HFF-Myc (cell line): ENCODE data around the gene MUC6.

Experiments used
- DNase-seq: peaks from one replicate; pipeline ENCODE4 v3.0.0-alpha.2; 2011; ENCODE audit warnings: low read depth; ENCODE audit errors: extremely low read depth
- H3K4me3 ChIP-seq: replicated peaks from 2 replicates; pipeline ENCODE4 v1.5.1; 2011; ENCODE audit warnings: low read depth, mild to moderate bottlenecking, control low read depth, low read length
- TF ChIP-seq, protein P1 (sequence below): IDR thresholded peaks from 2 replicates; pipeline ENCODE4 v1.5.1; 2012; ENCODE audit warnings: mild to moderate bottlenecking, low read depth, low read length, control low read depth; ENCODE audit errors: missing control alignments

The MUC6 gene

DNA sequence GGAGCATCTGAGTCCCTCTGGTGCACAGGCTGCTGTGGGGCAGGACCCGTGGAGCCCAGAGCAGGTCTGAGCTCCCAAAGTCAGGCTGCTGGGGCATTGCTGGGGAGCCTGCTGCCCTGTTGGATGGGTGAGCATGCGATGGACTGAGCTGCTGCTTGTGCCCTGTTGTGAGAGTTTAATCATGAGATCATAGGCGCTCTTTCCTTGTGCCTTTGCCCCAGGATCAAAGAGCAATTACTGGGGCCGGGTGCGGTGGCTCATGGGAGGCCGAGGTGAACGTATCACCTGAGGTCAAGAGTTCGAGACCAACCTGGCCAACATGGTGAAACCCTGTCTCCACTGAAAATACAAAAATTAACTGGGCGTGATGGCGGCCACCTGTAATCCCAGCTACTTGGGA lies 37.5 kb downstream of the MUC6 start:
- no peak for DNase-seq
- H3K4me3 ChIP-seq, result no peak overlapping the region
- TF ChIP-seq, protein P1, sequence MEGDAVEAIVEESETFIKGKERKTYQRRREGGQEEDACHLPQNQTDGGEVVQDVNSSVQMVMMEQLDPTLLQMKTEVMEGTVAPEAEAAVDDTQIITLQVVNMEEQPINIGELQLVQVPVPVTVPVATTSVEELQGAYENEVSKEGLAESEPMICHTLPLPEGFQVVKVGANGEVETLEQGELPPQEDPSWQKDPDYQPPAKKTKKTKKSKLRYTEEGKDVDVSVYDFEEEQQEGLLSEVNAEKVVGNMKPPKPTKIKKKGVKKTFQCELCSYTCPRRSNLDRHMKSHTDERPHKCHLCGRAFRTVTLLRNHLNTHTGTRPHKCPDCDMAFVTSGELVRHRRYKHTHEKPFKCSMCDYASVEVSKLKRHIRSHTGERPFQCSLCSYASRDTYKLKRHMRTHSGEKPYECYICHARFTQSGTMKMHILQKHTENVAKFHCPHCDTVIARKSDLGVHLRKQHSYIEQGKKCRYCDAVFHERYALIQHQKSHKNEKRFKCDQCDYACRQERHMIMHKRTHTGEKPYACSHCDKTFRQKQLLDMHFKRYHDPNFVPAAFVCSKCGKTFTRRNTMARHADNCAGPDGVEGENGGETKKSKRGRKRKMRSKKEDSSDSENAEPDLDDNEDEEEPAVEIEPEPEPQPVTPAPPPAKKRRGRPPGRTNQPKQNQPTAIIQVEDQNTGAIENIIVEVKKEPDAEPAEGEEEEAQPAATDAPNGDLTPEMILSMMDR, result no peak

DNA sequence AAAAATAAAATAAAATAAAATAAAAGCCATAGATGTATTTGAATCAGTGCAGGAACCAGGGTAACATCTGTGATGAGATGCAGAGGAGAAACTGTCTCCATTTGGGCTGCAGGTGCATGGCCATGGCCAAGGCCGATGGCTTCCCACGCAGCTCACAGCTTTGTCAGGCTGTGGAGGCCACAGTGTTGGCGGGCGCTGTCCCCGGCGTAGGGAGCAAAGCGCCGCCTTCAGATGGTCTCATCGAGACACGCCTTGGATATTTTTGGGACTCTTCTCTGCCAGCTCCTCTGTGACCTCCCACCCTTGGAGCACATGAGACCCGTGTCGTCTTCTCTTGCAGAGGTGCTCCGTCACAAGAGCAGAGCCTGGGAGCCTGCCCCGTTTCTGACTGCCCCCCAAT lies 38.6 kb downstream of the MUC6 start:
- DNase-seq, result no peak
- TF ChIP-seq, protein P1, result no peak
- no peak overlapping the region for H3K4me3 ChIP-seq

DNA sequence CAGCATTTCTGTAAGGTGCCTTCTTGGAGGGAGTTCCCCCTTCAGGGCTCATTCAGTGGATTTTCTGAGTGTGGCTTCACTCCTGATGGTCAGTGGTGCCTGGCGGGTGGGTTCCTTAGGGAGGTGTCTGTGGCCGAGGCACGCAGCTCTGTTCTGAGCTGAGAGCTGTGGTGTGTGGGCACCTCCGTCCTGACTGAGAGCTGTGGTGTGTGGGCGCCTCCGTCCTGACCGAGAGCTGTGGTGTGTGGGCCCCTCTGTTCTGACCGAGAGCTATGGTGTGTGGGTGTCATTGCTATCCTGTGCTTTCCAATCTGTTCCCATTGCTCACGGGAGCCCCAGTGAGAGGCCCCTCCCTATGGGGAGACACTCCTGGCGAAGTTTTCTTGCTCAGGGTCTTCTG lies 39.8 kb downstream of the MUC6 start:
- no peak for DNase-seq
- H3K4me3 ChIP-seq, result no peak overlapping the region
- TF ChIP-seq, protein P1, result no peak

DNA sequence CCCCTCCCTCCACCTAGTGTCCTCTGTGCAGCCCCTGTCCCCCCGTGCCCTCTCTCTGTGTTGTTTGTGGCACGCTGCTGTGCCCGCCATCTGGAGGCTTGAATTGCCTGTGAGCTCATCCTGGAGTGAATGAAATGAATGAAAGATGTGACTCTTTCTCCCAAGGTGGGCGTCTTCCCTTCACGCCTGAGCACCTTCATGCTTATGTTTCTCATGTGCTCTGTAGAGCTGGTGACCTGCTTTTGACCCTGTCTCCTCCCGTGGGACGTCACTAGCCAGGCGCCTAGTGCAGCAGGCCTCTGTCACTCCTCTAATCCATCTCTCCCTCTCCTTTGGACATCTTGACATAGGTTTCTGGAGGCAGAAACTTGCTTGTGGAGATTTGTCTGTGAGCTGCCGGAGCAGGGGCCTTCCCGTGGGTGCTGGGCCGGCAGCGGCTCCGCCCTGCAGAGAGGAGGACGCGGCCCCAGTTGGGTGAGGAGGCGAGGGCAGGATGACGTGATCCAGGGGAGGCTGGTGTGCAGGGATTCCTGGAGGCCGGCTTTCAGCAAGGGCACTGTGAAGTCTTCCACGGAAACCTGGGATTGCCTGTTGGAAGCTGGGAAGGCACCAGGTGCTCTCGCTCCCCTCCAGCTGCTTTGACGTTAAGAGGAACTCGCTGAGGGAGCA lies 40.6 kb downstream of the MUC6 start:
- H3K4me3 ChIP-seq, result no peak overlapping the region
- DNase-seq, result no peak
- TF ChIP-seq, protein P1, result no peak

DNA sequence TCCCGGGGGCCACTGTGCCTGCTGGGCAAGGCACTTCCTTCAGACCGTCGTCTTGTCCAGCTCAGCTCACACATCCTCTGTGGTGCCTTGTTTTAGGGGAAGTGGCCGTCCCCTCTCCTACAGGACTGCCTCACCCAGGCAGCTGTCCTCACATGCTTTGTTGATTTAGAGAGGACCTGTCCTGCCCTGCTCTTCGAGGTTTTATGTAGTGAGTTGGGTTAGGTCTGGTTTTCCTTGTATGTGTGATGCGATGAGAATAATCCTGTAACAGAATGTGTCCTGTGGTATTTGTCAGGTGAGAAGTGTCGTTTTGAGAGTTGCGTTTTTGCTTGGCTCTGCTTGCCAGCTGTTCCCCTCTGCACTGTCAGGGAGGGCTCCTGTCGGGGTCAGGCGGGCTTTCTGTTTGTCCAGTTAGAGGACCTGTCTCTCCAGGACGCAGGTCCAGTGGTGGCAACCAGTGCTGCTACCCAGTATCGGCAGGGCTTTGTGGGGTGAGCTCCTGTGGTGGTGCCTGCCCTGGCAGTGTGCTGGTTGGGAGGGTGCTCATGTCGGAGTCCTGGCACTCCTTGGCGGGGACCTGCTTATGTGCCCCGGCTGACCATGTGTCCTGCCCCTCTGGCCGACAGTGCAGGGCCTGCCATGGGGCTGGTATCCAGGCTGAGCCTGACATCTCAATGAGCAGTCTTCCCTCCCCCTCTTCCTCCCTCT lies 41.3 kb downstream of the MUC6 start:
- TF ChIP-seq, protein P1, result no peak
- no peak for DNase-seq
- no peak overlapping the region for H3K4me3 ChIP-seq

DNA sequence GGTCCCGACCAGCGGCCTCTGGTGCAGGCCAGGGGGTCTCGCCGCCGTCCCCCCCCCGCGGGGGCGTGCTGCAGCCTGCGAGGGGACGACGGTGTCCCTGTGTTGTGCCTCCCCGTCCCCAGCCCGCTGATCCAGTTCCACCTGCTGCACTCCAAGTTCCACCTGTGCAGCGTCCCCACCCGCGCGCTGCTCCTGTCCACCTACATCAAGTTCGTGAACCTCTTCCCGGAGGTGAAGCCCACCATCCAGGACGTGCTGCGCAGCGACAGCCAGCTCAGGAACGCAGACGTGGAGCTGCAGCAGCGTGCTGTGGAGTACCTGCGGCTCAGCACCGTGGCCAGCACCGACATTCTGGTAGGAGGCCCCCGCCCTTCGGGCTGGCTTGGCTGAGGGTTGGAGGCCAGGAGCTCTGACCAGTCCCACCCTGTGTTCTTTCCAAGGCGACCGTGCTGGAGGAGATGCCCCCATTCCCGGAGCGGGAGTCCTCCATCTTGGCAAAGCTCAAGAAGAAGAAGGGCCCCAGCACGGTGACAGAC lies 42.8 kb downstream of the MUC6 start:
- H3K4me3 ChIP-seq, result no peak overlapping the region
- DNase-seq, result no peak
- TF ChIP-seq, protein P1, result no peak
